Nephron progenitor cell (in vitro differentiated cells): ENCODE data around the gene TP53TG5.
"Not testable (repeated sequence)": the region's sequence is repeated elsewhere in the genome, so short reads cannot be mapped to it uniquely, and the experiment has no call there.

Experiments
- DNase-seq: peaks from one replicate; pipeline ENCODE4 v3.0.0; 2021
- H3K27ac Mint-ChIP-seq: 2 replicates; pipeline ENCODE4 v1.8.0; 2021; ENCODE audit warnings: mild to moderate bottlenecking, moderate library complexity, mixed read lengths
- H3K27me3 Mint-ChIP-seq: 2 replicates; pipeline ENCODE4 v1.8.0; 2021; ENCODE audit warnings: mild to moderate bottlenecking, low read depth, mixed read lengths; ENCODE audit not compliant: poor library complexity
- H3K36me3 Mint-ChIP-seq: 2 replicates; pipeline ENCODE4 v1.8.0; 2021; ENCODE audit warnings: low read depth, mixed read lengths
- H3K4me1 Mint-ChIP-seq: 2 replicates; pipeline ENCODE4 v1.8.0; 2021; ENCODE audit warnings: mixed read lengths
- H3K4me3 Mint-ChIP-seq: 2 replicates; pipeline ENCODE4 v1.8.0; 2021; ENCODE audit warnings: mild to moderate bottlenecking, moderate library complexity, mixed read lengths
- H3K9me3 Mint-ChIP-seq: 2 replicates; pipeline ENCODE4 v1.8.0; 2021; ENCODE audit warnings: mild to moderate bottlenecking, moderate library complexity, mixed read lengths
- CTCF ChIP-seq: fragments of 200-600 bp; sonication (generic); IDR thresholded peaks from 2 replicates; pipeline ENCODE4 v1.5.0; 2021; ENCODE audit warnings: antibody characterized with exemption

The TP53TG5 gene

GRCh38 chr20:45355209-45356084 lies 22.7 kb downstream of the TP53TG5 start:
- H3K36me3 Mint-ChIP-seq = no peaks in the 10 kb centered on the region
- H3K9me3 Mint-ChIP-seq = no peaks in the 10 kb centered on the region
- no peaks in the 10 kb centered on the region for H3K27me3 Mint-ChIP-seq
- no peak for DNase-seq
- no peak overlapping the region for H3K27ac Mint-ChIP-seq
- no peak overlapping the region for H3K4me3 Mint-ChIP-seq
- no peak for TF ChIP-seq CTCF
- peaks cover 19% of the 10 kb centered on the region for H3K4me1 Mint-ChIP-seq

GRCh38 chr20:45354423-45355208 lies 23.5 kb downstream of the TP53TG5 start:
- no peak for TF ChIP-seq CTCF
- Mint-ChIP-seq H3K27me3 (no peaks in the 10 kb centered on the region), H3K27ac (no peak overlapping the region), H3K36me3 (no peaks in the 10 kb centered on the region), H3K9me3 (no peaks in the 10 kb centered on the region), H3K4me1 (peaks cover 17% of the 10 kb centered on the region), H3K4me3 (no peak overlapping the region)
- no peak for DNase-seq

- Mint-ChIP-seq H3K4me1 (peaks cover 8% of the 10 kb centered on the region), H3K27ac (no peak overlapping the region), H3K9me3 (no peaks in the 10 kb centered on the region), H3K27me3 (no peaks in the 10 kb centered on the region), H3K36me3 (no peaks in the 10 kb centered on the region), H3K4me3 (no peak overlapping the region)
- no peak for TF ChIP-seq CTCF
- DNase-seq = no peak
These were observed 24.4 kb downstream of the TP53TG5 start for GRCh38 chr20:45353746-45354145.

- Mint-ChIP-seq H3K27me3 (no peaks in the 10 kb centered on the region), H3K27ac (no peak overlapping the region), H3K4me1 (peaks cover under 1% of the 10 kb centered on the region), H3K4me3 (no peak overlapping the region), H3K36me3 (no peaks in the 10 kb centered on the region), H3K9me3 (no peaks in the 10 kb centered on the region)
- DNase-seq = no peak
- no peak for TF ChIP-seq CTCF
These were observed 25.4 kb downstream of the TP53TG5 start for GRCh38 chr20:45352729-45353128.

GRCh38 chr20:45350795-45351194 lies 27.3 kb downstream of the TP53TG5 start:
- not testable (repeated sequence) for H3K4me3 Mint-ChIP-seq, H3K27ac Mint-ChIP-seq, H3K9me3 Mint-ChIP-seq, DNase-seq, H3K36me3 Mint-ChIP-seq, H3K27me3 Mint-ChIP-seq
- peaks cover 20% of the 10 kb centered on the region for H3K4me1 Mint-ChIP-seq

- H3K27ac Mint-ChIP-seq = no peak overlapping the region
- H3K27me3 Mint-ChIP-seq = peaks cover 3% of the 10 kb centered on the region
- H3K4me1 Mint-ChIP-seq = peaks cover 26% of the 10 kb centered on the region
- H3K9me3 Mint-ChIP-seq = no peaks in the 10 kb centered on the region
- H3K36me3 Mint-ChIP-seq = no peaks in the 10 kb centered on the region
- no peak for DNase-seq
- no peak overlapping the region for H3K4me3 Mint-ChIP-seq
- TF ChIP-seq CTCF = no peak
These were observed 27.9 kb downstream of the TP53TG5 start for GRCh38 chr20:45350217-45350616.
